HUES6 (cell line): ENCODE data around the gene MAD1L1.

ENCODE experiments used
- H3K27ac ChIP-seq: 2 replicates; pipeline ENCODE4 v1.7.0; 2013; ENCODE audit warnings: low read depth, mild to moderate bottlenecking, low read length, inconsistent platforms
- H3K27me3 ChIP-seq: 2 replicates; pipeline ENCODE4 v1.6.1; 2013; ENCODE audit warnings: low read length; ENCODE audit not compliant: control insufficient read depth, insufficient read depth
- H3K36me3 ChIP-seq: 2 replicates; pipeline ENCODE4 v1.6.1; 2013; ENCODE audit warnings: low read length; ENCODE audit not compliant: control insufficient read depth, insufficient read depth
- H3K4me1 ChIP-seq: 2 replicates; pipeline ENCODE4 v1.6.1; 2013; ENCODE audit warnings: low read length; ENCODE audit not compliant: control insufficient read depth, insufficient read depth
- H3K4me3 ChIP-seq: 2 replicates; pipeline ENCODE4 v1.5.1; 2013; ENCODE audit warnings: low read depth, low read length
- H3K9ac ChIP-seq: one replicate; pipeline ENCODE4 v1.6.1; 2013; ENCODE audit warnings: mild to moderate bottlenecking, low read length
- H3K9me3 ChIP-seq: 2 replicates; pipeline ENCODE4 v1.6.1; 2013; ENCODE audit warnings: low read depth, low read length; ENCODE audit not compliant: control insufficient read depth, insufficient read depth

The MAD1L1 gene

DNA sequence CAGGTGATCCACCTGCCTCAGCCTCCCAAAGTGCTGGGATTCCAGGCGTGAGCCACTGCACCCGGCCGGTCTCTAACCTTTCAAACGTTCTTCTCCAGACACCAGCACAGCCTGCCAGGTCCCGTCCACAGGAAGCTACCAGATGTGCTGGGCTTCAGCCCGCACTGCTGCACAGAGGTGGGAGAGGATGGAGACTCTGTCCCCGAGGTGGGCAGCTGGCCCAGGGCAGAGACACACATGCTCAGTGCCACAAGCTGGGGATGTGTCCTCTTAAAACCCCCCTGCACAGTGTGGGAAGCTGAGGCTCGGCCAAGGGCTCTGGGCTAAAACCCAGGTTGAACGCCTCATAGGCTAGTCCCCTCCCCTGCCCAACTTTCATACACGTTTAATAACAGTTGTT, 18.6 kb upstream of the MAD1L1 start:
- Histone ChIP-seq H3K27ac (no peak overlapping the region), H3K27me3 (no peaks in the 10 kb centered on the region), H3K4me3 (no peak overlapping the region), H3K9me3 (no peaks in the 10 kb centered on the region), H3K36me3 (peaks cover 61% of the 10 kb centered on the region), H3K9ac (no peak overlapping the region), H3K4me1 (peaks cover 13% of the 10 kb centered on the region)

DNA sequence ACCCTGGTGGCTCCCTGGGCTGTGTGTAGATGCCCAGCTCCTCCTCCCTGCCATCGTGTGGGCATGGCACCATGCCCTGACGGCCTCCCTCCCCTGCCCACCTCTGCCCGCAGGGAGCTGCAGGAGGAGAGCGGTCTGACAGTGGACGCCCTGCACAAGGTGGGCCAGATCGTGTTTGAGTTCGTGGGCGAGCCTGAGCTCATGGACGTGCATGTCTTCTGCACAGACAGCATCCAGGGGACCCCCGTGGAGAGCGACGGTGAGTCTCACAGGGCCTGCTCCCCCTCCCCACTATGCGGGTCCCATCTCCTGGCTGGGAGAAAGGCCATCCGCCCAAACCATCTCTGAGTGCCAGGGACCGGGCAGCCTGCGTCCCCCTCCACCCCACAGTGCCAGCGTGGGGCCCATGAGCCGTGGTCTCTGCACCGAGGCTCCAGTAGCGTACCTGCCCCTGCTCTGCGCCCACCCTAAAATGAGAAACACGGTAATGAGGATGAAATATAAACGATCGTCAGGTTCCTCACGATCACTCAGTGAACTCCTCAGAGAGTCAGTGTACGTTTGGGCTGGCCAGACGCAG, 17.1 kb upstream of the MAD1L1 start:
- no peaks in the 10 kb centered on the region for H3K27me3 ChIP-seq
- H3K4me3 ChIP-seq, result no peak overlapping the region
- H3K9ac ChIP-seq, result no peak overlapping the region
- H3K27ac ChIP-seq, result no peak overlapping the region
- H3K9me3 ChIP-seq, result no peaks in the 10 kb centered on the region
- H3K36me3 ChIP-seq, result peaks cover 60% of the 10 kb centered on the region
- H3K4me1 ChIP-seq, result peaks cover 13% of the 10 kb centered on the region

- peaks cover 13% of the 10 kb centered on the region for H3K4me1 ChIP-seq
These were observed 16.4 kb upstream of the MAD1L1 start for GRCh38 chr7:2248984-2249694.

DNA sequence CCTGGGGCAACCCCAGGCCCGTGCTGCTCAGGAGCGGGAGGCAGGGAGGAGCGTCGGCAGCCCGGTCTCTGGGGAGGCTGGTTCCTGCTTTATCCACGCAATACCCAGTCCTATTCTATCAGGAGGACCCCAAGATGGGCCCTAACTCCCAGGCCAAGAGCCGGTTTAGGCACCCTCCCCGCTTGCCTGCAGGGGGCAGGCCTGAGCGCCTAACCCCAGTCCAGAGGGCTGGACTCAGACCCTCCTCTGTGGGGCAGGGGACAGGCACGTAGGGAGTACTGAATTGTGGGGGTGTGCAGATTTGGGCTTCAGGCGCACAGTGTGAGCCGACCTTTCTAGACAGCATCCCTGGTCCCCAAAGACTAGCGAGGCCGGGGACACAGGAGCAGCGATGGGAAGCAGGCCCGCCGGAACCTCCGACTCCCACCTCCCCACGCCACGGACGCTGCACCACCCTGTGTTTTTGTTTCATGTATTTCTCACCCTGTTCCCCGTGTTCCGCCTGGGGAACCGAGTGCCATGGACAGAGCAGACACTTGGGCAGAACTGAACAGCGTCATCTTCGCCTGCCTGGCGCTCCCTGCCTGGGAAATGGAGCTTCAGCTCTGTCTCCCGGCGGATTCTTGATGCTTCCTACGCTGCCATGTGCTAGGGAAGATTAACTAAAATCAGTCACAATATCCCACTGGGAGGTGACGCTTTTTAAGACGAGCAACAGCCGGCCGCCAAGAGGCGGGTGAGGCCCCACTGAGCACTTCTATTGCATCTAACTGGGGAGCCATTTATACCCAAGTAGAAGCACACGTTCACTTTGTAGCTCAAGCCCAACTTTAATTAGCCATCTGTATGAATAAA, 14.6 kb upstream of the MAD1L1 start:
- peaks cover 45% of the 10 kb centered on the region for H3K36me3 ChIP-seq
- H3K9ac ChIP-seq, result no peak overlapping the region
- no peaks in the 10 kb centered on the region for H3K9me3 ChIP-seq
- peaks cover 21% of the 10 kb centered on the region for H3K4me1 ChIP-seq
- no peak overlapping the region for H3K27ac ChIP-seq
- no peaks in the 10 kb centered on the region for H3K27me3 ChIP-seq
- H3K4me3 ChIP-seq, result no peak overlapping the region

More at GRCh38 chr7:2248984-2249694, 16.4 kb upstream of the MAD1L1 start:
- no peak overlapping the region for H3K27ac ChIP-seq
- no peaks in the 10 kb centered on the region for H3K9me3 ChIP-seq
- H3K36me3 ChIP-seq, result peaks cover 56% of the 10 kb centered on the region
- H3K9ac ChIP-seq, result peak overlapping the region; percentile 29
- H3K4me3 ChIP-seq, result no peak overlapping the region
- no peaks in the 10 kb centered on the region for H3K27me3 ChIP-seq

GRCh38 chr7:2245883-2246675, 13.3 kb upstream of the MAD1L1 start:
- no peaks in the 10 kb centered on the region for H3K27me3 ChIP-seq
- no peaks in the 10 kb centered on the region for H3K9me3 ChIP-seq
- H3K36me3 ChIP-seq, result peaks cover 37% of the 10 kb centered on the region
- peaks cover 18% of the 10 kb centered on the region for H3K4me1 ChIP-seq
- H3K9ac ChIP-seq, result peak overlapping the region; percentile 36
- H3K27ac ChIP-seq, result no peak overlapping the region
- H3K4me3 ChIP-seq, result no peak overlapping the region

- no peaks in the 10 kb centered on the region for H3K9me3 ChIP-seq
- H3K27ac ChIP-seq, result no peak overlapping the region
- H3K4me3 ChIP-seq, result no peak overlapping the region
- H3K9ac ChIP-seq, result no peak overlapping the region
- H3K4me1 ChIP-seq, result peaks cover 18% of the 10 kb centered on the region
- H3K36me3 ChIP-seq, result peaks cover 33% of the 10 kb centered on the region
- no peaks in the 10 kb centered on the region for H3K27me3 ChIP-seq
These were observed 11.8 kb upstream of the MAD1L1 start for GRCh38 chr7:2244404-2244995.

DNA sequence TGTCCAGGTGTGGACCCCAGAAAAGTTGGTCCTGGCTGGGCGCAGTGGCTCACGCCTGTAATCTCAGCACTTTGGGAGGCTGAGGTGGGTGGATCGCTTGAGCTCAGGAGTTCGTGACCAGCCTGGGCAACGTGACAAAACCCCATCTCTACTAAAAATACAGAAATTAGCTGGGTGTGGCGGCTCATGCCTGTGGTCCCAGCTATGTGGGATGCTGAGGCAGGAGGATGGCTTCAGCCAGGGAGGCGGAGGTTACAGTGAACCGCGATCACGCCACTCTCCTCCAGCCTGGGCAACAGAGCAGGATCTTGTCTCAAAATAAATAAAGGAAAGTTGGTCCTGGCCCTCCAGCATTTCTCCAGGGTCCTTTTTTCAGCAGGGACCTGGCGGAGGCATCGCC, 10.7 kb upstream of the MAD1L1 start:
- Histone ChIP-seq H3K9ac (peak overlapping the region; percentile 15), H3K9me3 (no peaks in the 10 kb centered on the region), H3K4me3 (peak overlapping the region; percentile 90; the same call in 1 of the 2 replicates), H3K36me3 (peaks cover 37% of the 10 kb centered on the region), H3K27ac (no peak overlapping the region), H3K27me3 (no peaks in the 10 kb centered on the region), H3K4me1 (peaks cover 12% of the 10 kb centered on the region)

DNA sequence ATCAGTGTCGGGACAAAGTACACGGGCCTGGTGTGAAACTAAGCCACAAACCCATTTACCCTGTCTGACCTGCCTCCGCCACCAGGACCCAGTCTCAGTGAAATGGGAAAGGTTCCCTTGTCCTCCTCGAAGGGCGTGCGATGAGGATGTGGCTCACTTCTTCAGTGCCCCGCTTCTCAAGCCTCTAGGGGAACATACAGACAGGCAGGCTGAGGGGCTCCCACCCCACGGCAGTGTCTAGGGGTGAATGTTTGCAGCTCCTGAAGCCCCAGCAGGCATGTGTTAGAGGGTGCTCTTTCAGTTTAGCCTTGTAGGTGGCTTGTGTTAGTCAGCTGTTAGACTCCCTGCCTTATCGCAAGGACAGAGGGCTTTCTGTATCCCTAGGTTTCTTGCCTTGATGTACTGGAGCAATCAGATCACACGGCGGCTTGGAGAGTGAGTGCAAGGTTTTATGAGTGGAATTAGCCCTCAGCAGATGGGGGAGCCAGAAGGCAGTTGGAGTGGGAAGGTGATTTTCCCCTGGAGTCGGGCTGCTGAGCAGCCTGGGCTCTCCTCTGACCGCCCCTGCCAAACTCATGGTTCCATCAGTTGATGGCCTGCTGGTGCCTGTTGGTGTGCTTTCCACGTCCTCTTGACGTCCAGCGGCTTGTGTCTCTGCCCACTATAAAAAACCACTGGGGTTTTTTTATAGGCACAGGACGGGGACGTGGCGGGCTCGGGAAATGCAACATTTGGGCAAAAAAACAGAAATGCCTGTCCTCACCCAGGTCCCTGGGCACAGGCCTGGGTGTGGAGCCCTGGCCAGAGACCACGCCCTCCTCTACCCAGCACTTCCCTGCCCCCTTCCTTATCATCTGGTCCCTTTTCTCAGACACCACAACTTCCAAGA, 10.0 kb upstream of the MAD1L1 start:
- peak overlapping the region; percentile 89; the same call in 1 of the 2 replicates for H3K27ac ChIP-seq
- peak overlapping the region; percentile 90 for H3K4me3 ChIP-seq
- H3K36me3 ChIP-seq, result peaks cover 40% of the 10 kb centered on the region

DNA sequence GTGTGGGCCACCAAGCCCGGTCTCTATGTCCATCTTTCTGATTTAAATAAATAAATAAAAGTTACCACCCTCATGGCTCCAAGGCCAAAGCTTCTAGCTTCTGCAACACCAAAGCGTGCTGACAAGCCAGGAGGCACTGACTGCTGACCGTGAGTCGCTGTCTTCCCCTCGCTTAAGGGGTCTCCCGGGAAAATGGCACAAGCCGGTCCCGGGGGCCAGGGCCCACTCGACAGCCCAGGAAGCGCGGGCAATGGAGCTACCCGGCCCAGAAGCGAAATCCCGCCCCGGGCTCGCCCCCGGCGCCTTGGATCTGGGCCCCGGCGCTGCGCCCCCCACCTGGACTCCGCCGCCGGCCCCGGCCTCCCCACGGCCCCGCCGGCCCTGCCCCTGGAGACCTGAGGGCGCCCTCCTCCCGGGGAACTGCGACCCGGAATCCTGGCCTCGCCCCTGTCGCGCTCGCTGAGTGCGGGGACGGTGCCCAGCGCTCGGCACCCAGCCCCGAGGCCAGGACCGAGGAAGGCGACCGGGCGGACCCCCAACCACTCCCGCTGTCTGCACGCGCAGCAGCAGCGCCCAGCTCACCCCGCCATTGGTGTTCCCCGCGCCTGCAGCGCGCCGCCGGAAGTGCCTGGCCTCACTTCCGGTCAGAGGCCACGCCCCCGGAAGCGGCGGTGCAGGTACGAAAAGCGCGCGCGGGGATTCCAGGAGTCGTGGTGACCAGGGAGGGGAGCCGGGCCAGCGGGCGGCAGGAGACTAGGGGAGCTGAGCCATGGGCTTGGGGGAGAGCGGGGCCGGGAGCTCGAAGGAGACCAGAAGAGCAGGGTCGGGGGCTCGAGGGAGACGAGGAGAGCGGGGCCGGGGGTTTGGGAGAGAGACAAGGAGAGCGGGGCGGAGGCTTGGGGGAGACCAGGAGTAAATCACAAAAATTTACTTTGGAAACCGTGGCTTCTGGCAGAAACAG, 9.1 kb upstream of the MAD1L1 start, which contains the start of the genes MRM2 and NUDT1:
Gene MRM2 (minus strand): TSS at position 626 of the 961 bp plus-strand sequence. CDS start 36 bp downstream, at position 590.
Gene NUDT1 (plus strand): TSS at position 647 of the 961 bp plus-strand sequence. CDS start 2,349 bp downstream, outside the sequence.
- peak within 1 kb of the TSS; percentile 90 for H3K4me3 ChIP-seq
- peaks cover 7% of the 10 kb centered on the region for H3K4me1 ChIP-seq

More for the DNA sequence above, 10.0 kb upstream of the MAD1L1 start:
- Histone ChIP-seq H3K4me1 (peaks cover 12% of the 10 kb centered on the region), H3K27me3 (no peaks in the 10 kb centered on the region), H3K9me3 (no peaks in the 10 kb centered on the region), H3K9ac (peak overlapping the region; percentile 95)

More for the DNA sequence above, 9.1 kb upstream of the MAD1L1 start, which contains the start of the genes MRM2 and NUDT1:
- Histone ChIP-seq H3K27ac (peak within 1 kb of the TSS; percentile 89; the same call in 1 of the 2 replicates), H3K9ac (peak within 1 kb of the TSS; percentile 95), H3K36me3 (peaks cover 49% of the 10 kb centered on the region), H3K27me3 (no peaks in the 10 kb centered on the region), H3K9me3 (no peaks in the 10 kb centered on the region)
